ENCODE results near the gene C1orf74.

The C1orf74 gene

DNA sequence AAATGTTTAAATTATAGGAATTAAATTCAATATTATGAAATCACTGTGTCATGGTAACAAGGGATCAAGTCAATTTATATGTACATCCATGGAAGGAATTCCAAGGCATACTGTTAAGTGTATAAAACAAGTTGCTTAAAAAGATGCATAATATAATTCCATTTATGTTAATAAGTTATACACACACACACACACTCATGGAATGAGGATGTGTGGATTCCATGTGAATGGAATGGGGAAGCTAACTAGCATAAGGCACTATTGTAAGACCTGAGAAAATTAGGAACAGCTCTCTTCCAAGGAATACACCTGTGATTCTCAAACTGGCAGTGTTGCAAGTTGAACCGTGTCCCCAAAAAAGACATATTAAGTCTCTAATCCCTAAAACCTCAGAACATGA is 46.1 kb downstream of the C1orf74 start:
- ATAC-seq, result no peak
- TF ChIP-seq ZNF70 (CRISPR knock-in tag; IDR thresholded peaks at IDR 0.05) (no peak), ZFP30 (CRISPR knock-in tag; IDR thresholded peaks at IDR 0.05) (no peak), RARB (CRISPR knock-in tag; IDR thresholded peaks at IDR 0.05) (no peak), ZNF565 (CRISPR knock-in tag; conservative IDR thresholded peaks at IDR 0.05; ENCODE audit: low read depth) (no peak), ZFP3 (CRISPR knock-in tag; IDR thresholded peaks at IDR 0.05) (no peak), ISL1 (CRISPR knock-in tag; IDR thresholded peaks at IDR 0.05) (no peak), SNAI2 (CRISPR knock-in tag; IDR thresholded peaks at IDR 0.05) (no peak), PPARA (CRISPR knock-in tag; IDR thresholded peaks at IDR 0.05; ENCODE audit: borderline replicate concordance) (no peak), ZNF8 (CRISPR knock-in tag; IDR thresholded peaks at IDR 0.05) (no peak)
- TF ChIP-seq, protein P1, sequence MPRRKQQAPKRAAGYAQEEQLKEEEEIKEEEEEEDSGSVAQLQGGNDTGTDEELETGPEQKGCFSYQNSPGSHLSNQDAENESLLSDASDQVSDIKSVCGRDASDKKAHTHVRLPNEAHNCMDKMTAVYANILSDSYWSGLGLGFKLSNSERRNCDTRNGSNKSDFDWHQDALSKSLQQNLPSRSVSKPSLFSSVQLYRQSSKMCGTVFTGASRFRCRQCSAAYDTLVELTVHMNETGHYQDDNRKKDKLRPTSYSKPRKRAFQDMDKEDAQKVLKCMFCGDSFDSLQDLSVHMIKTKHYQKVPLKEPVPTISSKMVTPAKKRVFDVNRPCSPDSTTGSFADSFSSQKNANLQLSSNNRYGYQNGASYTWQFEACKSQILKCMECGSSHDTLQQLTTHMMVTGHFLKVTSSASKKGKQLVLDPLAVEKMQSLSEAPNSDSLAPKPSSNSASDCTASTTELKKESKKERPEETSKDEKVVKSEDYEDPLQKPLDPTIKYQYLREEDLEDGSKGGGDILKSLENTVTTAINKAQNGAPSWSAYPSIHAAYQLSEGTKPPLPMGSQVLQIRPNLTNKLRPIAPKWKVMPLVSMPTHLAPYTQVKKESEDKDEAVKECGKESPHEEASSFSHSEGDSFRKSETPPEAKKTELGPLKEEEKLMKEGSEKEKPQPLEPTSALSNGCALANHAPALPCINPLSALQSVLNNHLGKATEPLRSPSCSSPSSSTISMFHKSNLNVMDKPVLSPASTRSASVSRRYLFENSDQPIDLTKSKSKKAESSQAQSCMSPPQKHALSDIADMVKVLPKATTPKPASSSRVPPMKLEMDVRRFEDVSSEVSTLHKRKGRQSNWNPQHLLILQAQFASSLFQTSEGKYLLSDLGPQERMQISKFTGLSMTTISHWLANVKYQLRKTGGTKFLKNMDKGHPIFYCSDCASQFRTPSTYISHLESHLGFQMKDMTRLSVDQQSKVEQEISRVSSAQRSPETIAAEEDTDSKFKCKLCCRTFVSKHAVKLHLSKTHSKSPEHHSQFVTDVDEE (CRISPR knock-in tag; IDR thresholded peaks at IDR 0.05), result no peak
- TF ChIP-seq, protein P2, sequence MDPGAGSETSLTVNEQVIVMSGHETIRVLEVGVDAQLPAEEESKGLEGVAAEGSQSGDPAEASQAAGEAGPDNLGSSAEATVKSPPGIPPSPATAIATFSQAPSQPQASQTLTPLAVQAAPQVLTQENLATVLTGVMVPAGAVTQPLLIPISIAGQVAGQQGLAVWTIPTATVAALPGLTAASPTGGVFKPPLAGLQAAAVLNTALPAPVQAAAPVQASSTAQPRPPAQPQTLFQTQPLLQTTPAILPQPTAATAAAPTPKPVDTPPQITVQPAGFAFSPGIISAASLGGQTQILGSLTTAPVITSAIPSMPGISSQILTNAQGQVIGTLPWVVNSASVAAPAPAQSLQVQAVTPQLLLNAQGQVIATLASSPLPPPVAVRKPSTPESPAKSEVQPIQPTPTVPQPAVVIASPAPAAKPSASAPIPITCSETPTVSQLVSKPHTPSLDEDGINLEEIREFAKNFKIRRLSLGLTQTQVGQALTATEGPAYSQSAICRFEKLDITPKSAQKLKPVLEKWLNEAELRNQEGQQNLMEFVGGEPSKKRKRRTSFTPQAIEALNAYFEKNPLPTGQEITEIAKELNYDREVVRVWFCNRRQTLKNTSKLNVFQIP (CRISPR knock-in tag; IDR thresholded peaks at IDR 0.05; ENCODE audit: borderline replicate concordance, low read depth), result no peak

DNA sequence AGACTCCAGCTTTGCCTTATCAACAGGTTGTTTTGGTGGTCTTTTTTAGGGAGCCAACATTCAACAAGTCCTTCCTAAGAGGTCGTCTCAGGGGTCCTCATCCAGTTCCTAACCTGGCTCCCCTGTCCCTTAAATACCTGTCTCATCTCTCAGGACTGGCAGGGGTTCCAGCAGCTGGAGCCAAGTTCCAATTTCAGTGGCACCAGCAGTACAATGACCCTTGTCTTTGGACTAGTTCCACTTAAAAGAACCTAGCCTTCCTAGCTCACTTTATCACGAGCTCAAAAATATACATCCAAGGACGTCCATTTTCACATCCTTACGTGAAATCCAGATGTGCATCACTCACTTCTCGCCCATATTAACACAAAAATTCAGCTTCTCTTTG is 47.2 kb downstream of the C1orf74 start:
- ATAC-seq, result no peak
- no peak for TF ChIP-seq ZNF8 (CRISPR knock-in tag; IDR thresholded peaks at IDR 0.05)
- TF ChIP-seq TCF4 (CRISPR knock-in tag; IDR thresholded peaks at IDR 0.05; ENCODE audit: borderline replicate concordance), result no peak
- TF ChIP-seq, protein P3, sequence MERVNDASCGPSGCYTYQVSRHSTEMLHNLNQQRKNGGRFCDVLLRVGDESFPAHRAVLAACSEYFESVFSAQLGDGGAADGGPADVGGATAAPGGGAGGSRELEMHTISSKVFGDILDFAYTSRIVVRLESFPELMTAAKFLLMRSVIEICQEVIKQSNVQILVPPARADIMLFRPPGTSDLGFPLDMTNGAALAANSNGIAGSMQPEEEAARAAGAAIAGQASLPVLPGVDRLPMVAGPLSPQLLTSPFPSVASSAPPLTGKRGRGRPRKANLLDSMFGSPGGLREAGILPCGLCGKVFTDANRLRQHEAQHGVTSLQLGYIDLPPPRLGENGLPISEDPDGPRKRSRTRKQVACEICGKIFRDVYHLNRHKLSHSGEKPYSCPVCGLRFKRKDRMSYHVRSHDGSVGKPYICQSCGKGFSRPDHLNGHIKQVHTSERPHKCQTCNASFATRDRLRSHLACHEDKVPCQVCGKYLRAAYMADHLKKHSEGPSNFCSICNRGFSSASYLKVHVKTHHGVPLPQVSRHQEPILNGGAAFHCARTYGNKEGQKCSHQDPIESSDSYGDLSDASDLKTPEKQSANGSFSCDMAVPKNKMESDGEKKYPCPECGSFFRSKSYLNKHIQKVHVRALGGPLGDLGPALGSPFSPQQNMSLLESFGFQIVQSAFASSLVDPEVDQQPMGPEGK (CRISPR knock-in tag; IDR thresholded peaks at IDR 0.05; ENCODE audit: borderline replicate concordance), result no peak
- no peak for TF ChIP-seq OSR1 (CRISPR knock-in tag; IDR thresholded peaks at IDR 0.05)
- TF ChIP-seq, protein P4, sequence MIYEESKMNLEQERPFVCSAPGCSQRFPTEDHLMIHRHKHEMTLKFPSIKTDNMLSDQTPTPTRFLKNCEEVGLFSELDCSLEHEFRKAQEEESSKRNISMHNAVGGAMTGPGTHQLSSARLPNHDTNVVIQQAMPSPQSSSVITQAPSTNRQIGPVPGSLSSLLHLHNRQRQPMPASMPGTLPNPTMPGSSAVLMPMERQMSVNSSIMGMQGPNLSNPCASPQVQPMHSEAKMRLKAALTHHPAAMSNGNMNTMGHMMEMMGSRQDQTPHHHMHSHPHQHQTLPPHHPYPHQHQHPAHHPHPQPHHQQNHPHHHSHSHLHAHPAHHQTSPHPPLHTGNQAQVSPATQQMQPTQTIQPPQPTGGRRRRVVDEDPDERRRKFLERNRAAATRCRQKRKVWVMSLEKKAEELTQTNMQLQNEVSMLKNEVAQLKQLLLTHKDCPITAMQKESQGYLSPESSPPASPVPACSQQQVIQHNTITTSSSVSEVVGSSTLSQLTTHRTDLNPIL (CRISPR knock-in tag; IDR thresholded peaks at IDR 0.05; ENCODE audit: low read depth), result no peak
- no peak for TF ChIP-seq PPARA (CRISPR knock-in tag; IDR thresholded peaks at IDR 0.05; ENCODE audit: borderline replicate concordance)
- TF ChIP-seq, protein P1 (CRISPR knock-in tag; IDR thresholded peaks at IDR 0.05), result no peak
- TF ChIP-seq ISL1 (CRISPR knock-in tag; IDR thresholded peaks at IDR 0.05), result no peak
- TF ChIP-seq TOX (CRISPR knock-in tag; IDR thresholded peaks at IDR 0.05; ENCODE audit: borderline replicate concordance), result no peak
- no peak for TF ChIP-seq RARB (CRISPR knock-in tag; IDR thresholded peaks at IDR 0.05)

DNA sequence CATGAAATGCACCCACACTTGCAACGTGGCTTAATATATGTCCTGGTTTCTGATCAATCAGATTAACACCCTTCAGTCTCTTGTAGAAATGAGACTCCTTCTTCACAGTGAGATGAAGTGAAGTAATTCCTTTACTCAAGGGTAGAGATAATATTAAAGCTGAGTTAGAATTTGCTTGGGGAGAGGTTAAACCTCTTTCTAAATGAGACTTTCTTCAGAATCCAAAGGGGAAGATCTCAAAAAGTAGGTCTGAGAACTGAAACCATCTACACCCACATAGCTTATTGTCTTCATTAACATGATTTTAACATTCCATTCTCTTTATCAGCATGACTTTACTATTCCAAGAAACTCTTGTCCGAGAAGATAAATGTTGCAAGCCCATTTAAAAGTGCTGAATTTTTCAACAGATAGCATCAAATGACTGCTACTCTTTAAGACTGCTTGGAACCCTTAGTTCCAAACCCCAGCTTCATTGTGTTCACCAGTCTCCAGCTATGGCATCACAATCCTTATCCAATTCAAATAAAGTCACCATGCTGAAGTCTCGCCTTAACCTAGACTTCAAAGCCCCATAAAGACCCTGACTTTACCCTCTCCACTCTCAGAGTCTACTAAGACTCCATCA is 47.8 kb downstream of the C1orf74 start:
- ATAC-seq, result no peak
- TF ChIP-seq ZFP30 (CRISPR knock-in tag; IDR thresholded peaks at IDR 0.05) (no peak), PPARA (CRISPR knock-in tag; IDR thresholded peaks at IDR 0.05; ENCODE audit: borderline replicate concordance) (no peak), ZNF8 (CRISPR knock-in tag; IDR thresholded peaks at IDR 0.05) (no peak), OSR1 (CRISPR knock-in tag; IDR thresholded peaks at IDR 0.05) (no peak), CSDC2 (CRISPR knock-in tag; IDR thresholded peaks at IDR 0.05) (no peak), RARB (CRISPR knock-in tag; IDR thresholded peaks at IDR 0.05) (no peak), ARNTL (CRISPR knock-in tag; IDR thresholded peaks at IDR 0.05; ENCODE audit: borderline replicate concordance, low read depth) (no peak)
- TF ChIP-seq, protein P3 (CRISPR knock-in tag; IDR thresholded peaks at IDR 0.05; ENCODE audit: borderline replicate concordance), result no peak
- TF ChIP-seq, protein P2 (CRISPR knock-in tag; IDR thresholded peaks at IDR 0.05; ENCODE audit: borderline replicate concordance, low read depth), result no peak
- TF ChIP-seq, protein P1 (CRISPR knock-in tag; IDR thresholded peaks at IDR 0.05), result no peak

Data from SK-N-SH treated with all-trans-retinoic acid at 6 μM for 48 hours (cell line).